WERI-Rb-1 (cell line): ENCODE data around the gene TAPT1.

Source experiments
- DNase-seq: peaks from one replicate; pipeline ENCODE4 v3.0.0-alpha.2; 2020
- H3K27ac ChIP-seq: fragments of 250-450 bp; sonication (Bioruptor Pico); 2 replicates; pipeline ENCODE4 v1.5.1; 2020; ENCODE audit warnings: mild to moderate bottlenecking, moderate library complexity
- H3K27me3 ChIP-seq: fragments of 250-450 bp; sonication (Bioruptor Pico); 2 replicates; pipeline ENCODE4 v1.5.1; 2021; ENCODE audit warnings: mild to moderate bottlenecking, low read depth, moderate library complexity; ENCODE audit not compliant: insufficient read depth, severe bottlenecking
- H3K36me3 ChIP-seq: fragments of 250-450 bp; sonication (Bioruptor Pico); 2 replicates; pipeline ENCODE4 v1.5.1; 2020; ENCODE audit warnings: mild to moderate bottlenecking, moderate library complexity
- H3K4me3 ChIP-seq: 2 replicates; pipeline ENCODE4 v1.5.1; 2011; ENCODE audit warnings: low read depth, mild to moderate bottlenecking, control low read depth, low read length
- H3K9me3 ChIP-seq: fragments of 250-450 bp; sonication (Bioruptor Pico); 2 replicates; pipeline ENCODE4 v1.5.1; 2021; ENCODE audit warnings: mild to moderate bottlenecking, moderate library complexity; ENCODE audit not compliant: severe bottlenecking
- CTCF ChIP-seq: IDR thresholded peaks from 2 replicates; pipeline ENCODE4 v1.5.1; 2011; ENCODE audit warnings: low read depth, mild to moderate bottlenecking, control low read depth, inconsistent platforms, low read length

TAPT1 gene

DNA sequence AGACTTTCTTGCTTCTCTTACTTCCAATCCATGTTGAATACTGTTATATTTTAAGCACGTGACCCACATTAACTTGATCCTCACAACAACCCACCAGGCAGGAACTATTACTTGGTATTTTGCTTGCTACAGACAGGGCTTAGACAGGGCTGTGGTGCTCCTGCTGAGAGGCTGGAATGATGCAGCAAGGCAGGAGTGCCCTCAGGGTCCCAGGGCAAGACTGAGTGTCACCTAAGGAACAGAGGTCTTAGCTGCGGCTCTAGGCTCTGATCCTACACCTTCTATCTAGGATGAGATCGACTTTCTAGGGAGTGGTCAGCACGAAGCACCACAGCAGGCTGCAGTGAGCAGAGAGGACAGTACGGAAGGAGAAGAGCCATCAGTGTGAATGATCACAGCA lies 20.0 kb downstream of the TAPT1 start:
- Histone ChIP-seq H3K4me3 (no peak overlapping the region), H3K9me3 (no peaks in the 10 kb centered on the region), H3K27ac (no peak overlapping the region), H3K36me3 (peaks cover 13% of the 10 kb centered on the region), H3K27me3 (no peaks in the 10 kb centered on the region)
- TF ChIP-seq CTCF = no peak
- DNase-seq = no peak

DNA sequence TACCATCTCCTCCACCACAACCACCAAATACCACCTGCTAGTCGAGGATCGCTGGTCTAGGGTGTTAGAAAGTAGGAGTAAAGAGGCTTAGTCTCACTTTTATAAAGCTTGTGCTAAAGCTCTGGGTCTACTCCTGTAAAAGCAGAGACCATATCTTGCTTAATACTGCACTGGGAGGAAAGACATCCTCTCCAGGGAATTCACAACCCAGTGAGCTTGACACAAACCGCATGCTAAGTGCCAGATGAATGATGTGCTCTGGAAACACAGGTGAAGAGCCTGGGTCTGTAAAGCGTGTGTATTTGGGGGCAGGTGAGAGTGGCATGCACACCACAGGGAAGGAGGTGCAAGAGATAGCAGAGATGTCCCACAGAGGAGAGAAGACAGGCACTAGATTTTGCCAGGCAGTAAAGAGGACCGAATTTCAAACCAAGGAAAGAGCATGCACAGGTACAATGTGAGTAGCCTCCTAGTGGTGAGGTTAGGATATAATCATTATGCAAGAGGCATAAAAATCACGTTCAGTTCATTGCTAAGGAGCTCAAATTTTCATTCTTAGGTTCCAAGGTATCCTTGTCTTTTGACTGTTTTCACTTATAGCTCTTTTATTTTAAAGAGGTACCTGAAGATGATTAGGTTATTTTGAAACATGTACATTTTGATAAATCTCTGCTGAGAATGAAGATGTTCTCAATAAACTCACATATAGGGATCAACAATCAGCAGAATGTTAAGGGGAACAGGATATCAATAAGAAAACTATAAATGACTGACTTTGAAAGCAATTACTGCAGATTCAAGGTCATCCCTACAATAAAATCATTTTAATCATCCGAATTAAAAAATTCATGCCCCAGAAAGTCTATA lies 20.7 kb downstream of the TAPT1 start:
- no peak for DNase-seq
- Histone ChIP-seq H3K9me3 (no peaks in the 10 kb centered on the region), H3K4me3 (no peak overlapping the region), H3K27me3 (no peaks in the 10 kb centered on the region), H3K27ac (no peak overlapping the region), H3K36me3 (peaks cover 13% of the 10 kb centered on the region)
- TF ChIP-seq CTCF = peak; percentile 69

DNA sequence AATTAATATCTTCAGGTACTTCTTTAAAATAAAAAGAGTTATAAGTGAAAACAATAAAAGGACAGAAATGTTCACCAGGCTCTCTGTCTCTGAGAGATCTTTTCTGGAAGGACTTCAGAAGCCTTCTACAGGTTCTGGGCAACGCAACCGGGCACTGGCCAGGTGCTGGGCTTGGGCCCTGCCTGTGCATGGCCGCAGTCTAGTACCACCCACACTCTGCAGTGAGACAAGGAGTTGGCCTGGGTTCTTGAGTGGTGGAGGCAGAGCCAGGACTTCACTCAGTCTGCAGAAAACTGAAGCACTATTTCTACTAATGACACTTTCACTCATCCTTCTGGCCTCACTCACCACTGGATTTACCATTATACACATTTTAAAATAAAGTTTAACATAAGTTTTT lies 21.8 kb downstream of the TAPT1 start:
- Histone ChIP-seq H3K4me3 (no peak overlapping the region), H3K27me3 (no peaks in the 10 kb centered on the region), H3K36me3 (peaks cover 8% of the 10 kb centered on the region), H3K9me3 (no peaks in the 10 kb centered on the region), H3K27ac (no peak overlapping the region)
- no peak for DNase-seq
- no peak for TF ChIP-seq CTCF

GRCh38 chr4:16203083-16203482 lies 23.2 kb downstream of the TAPT1 start:
- Histone ChIP-seq H3K36me3 (no peaks in the 10 kb centered on the region; the same call in 1 of the 2 replicates), H3K27ac (no peak overlapping the region), H3K4me3 (no peak overlapping the region), H3K27me3 (no peaks in the 10 kb centered on the region), H3K9me3 (no peaks in the 10 kb centered on the region)
- no peak for TF ChIP-seq CTCF
- DNase-seq = no peak

DNA sequence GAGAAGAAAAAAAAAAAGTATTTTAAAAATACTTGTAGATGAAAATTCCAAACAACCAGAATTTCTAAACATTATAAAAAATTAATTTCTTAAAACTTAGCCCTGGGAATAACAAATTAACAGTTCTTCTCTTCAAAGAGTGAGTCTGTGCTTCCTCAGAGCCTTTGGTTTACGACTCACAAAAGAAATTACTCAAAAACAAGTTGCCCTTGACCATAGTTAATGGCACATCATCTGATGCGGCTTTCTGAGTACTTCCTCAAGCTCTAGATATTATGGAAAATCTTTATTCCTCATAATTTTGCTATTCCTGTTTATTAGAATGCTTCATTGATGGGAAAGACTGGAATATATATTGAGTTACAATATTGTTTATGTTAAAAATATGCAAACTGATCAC lies 23.7 kb downstream of the TAPT1 start:
- no peak for TF ChIP-seq CTCF
- no peak for DNase-seq
- no peaks in the 10 kb centered on the region; the same call in 1 of the 2 replicates for H3K36me3 ChIP-seq
- H3K4me3 ChIP-seq = no peak overlapping the region
- H3K27ac ChIP-seq = no peak overlapping the region
- no peaks in the 10 kb centered on the region for H3K9me3 ChIP-seq
- no peaks in the 10 kb centered on the region for H3K27me3 ChIP-seq
